NCI-H1694 treated with DMSO at 0.1 percent for 48 hours (cell line): ENCODE measurements around the gene CCL26.
A peak's percentile ranks its signal among the peaks of the same experiment; 100 is the strongest.
"Not testable (repeated sequence)": the region's sequence is repeated elsewhere in the genome, so short reads cannot be mapped to it uniquely, and the experiment has no call there.

Source experiments
- DNase-seq: peaks from one replicate; lab custom pipeline; 2025; lab: John Stamatoyannopoulos, UW

The CCL26 gene

GRCh38 chr7:75738975-75739795 is 32.8 kb downstream of the CCL26 start:
- peak; percentile 93 for DNase-seq

GRCh38 chr7:75738604-75738974 is 33.4 kb downstream of the CCL26 start, which contains the start of gene HIP1:
Gene HIP1 (minus strand): TSS chr7:75738941. CDS start chr7:75738920, 21 bp downstream.
- DNase-seq, result no peak

DNA sequence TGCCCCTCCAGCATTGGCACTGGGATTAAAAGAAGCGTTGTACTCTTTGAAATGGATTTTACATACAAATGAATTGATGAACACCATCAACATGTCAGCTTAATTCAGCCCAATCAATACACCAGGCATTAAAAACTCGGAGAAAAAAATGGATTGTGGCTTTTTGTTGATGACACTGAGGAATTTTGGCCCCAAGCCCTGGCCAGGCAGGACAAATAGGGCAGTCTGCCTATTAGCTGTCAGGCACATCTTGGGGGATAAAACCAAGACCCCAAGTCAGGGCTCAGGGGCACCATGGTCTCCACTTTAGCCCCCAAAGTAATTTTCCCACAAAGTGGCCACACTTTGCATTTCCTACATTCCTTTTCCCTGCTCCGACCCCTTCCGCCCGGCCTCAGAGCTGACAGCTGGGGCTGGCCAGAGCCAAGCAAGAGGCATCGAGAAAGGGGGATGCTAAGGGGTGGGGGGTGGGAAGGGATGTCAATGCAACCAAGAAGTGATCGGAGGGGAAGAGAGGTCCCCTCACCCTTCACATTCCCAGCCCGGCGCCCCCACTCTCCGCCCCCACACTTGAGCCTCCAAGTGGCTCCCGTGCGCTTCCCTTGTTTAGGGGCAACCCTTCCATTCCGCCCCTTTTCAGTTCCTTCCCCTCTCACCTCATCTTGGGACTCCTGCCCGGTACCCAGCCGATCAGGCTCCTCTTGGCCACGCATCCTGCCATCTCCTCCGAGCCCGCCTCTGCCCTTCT is 34.0 kb downstream of the CCL26 start:
- DNase-seq, result no peak

- DNase-seq, result no peak
These were observed 36.2 kb downstream of the CCL26 start for GRCh38 chr7:75735581-75736350.

DNA sequence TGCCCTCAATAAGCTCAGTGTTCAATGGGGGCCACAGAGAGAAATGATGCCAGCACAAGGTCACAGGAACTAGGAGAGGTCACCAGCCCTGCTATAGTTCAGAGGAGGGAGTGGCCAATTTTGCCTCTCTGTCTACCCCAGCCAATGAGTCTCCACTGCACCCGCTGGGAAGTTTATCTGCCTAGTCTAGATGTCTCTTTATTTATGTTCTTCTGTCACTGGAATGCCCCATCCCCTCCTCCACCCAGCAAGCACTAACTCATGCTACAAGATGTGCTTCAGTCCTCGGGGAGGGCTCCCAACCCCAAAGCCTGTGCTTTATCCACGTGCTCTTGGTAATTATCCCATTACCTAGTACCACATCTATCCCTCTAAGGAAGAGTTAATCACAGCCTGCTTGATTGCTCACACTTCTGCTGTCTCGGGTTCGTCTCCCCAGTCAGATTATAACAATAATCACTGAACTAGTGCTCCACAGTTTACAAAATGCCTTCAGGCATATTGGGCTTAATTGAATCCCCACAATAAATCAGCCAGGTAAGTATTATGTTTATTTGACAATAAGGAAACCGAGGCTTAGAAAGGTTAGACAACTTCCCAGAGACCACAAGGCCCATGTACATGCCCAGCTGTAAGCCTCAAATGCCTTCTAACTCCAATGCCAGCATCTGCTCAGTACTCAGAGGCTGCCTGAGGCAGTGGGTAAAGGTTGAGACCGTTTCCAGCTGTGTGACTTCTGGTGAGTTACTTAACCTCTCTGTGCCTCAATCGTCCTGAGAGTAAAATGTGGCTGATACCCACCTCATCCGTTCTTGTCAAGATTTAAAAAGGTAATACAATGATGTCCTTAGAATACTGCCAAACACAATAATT is 37.2 kb downstream of the CCL26 start:
- DNase-seq, result no peak

GRCh38 chr7:75732764-75733630 is 39.0 kb downstream of the CCL26 start:
- DNase-seq, result no peak

GRCh38 chr7:75732016-75732521 is 39.9 kb downstream of the CCL26 start:
- DNase-seq, result no peak

- no peak for DNase-seq
These were observed 42.1 kb downstream of the CCL26 start for GRCh38 chr7:75729851-75730274.

GRCh38 chr7:75727881-75728593 is 44.0 kb downstream of the CCL26 start:
- no peak for DNase-seq

- not testable (repeated sequence) for DNase-seq
These were observed 44.7 kb downstream of the CCL26 start for GRCh38 chr7:75727351-75727750.

- DNase-seq, result no peak
These were observed 46.7 kb downstream of the CCL26 start for GRCh38 chr7:75725306-75725705.

GRCh38 chr7:75723444-75723843 is 48.6 kb downstream of the CCL26 start:
- no peak for DNase-seq

DNA sequence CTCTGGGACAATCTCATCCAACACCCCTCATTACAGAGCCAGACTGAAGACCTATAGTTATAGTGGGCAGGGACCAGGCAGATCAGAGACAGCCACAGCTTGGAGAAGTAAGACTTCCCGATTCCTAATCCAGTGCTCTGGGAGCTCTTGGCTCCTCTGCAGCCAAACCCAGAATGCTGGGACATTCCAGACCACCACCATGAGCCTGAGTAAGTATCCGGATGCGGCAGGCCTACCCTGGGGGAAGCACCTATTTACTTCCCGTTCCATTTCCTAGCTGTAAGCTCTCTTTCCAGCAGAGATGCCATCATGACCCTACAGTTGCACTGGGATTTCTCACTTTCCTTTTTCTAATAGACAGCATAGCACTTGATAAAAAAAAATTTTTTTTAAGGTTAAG is 49.6 kb downstream of the CCL26 start:
- no peak for DNase-seq

- DNase-seq, result not testable (repeated sequence)
These were observed 50.1 kb downstream of the CCL26 start for GRCh38 chr7:75721922-75722321.

- no peak for DNase-seq
These were observed 50.6 kb downstream of the CCL26 start for GRCh38 chr7:75721426-75721825.

GRCh38 chr7:75719626-75720025 is 52.4 kb downstream of the CCL26 start:
- no peak for DNase-seq
